ENCODE results near the gene C7orf25. TPM values are rescaled to one million over a fixed set of nuclear protein-coding genes. Genes with fewer than 3 reads are reported as not detected.

C7orf25 gene
- total and polyA plus RNA-seq, 2 donors from 2014 or later: 2.4 to 6.6 TPM

DNA sequence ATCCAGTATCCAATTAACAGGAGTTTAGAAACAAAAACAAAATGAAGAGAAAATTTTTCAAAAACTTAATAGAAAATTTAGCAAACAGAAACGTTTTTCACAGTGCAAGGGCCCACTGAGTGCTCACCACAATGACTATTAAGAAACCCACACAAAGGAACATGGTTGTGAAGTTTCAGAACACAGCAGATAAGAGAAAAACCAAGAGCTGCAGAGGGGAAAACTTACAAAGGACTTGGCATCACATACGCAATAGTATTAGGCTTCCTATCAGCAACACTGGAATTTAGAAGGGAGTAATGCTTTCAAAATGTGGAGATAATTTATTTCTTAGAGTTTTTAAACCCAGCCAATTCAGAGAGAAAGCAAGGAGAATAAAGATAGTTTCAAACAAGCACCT lies 1.7 kb upstream of the C7orf25 start:
- Histone ChIP-seq H3K27ac (ENCODE audit: low read depth in 2 of 2, low read length in 2 of 2) (no peak overlapping the region), H3K9me3 (ENCODE audit: control insufficient read depth in 2 of 3, insufficient read depth in 1 of 3, low read length in 3 of 3) (no peaks in the 10 kb centered on the region), H3K36me3 (ENCODE audit: control insufficient read depth in 2 of 3, insufficient read depth in 3 of 3, low read length in 3 of 3) (peaks cover 0 to 14% (median 6%) of the 10 kb centered on the region in 3 donors), H3K4me3 (ENCODE audit: low read length in 3 of 3) (no peak overlapping the region), H3K4me1 (ENCODE audit: control insufficient read depth in 2 of 3, insufficient read depth in 2 of 3, low read depth in 1 of 3, low read length in 3 of 3) (peaks cover 6 to 16% (median 10%) of the 10 kb centered on the region in 3 donors), H3K27me3 (ENCODE audit: control insufficient read depth, insufficient read depth, low read length) (no peaks in the 10 kb centered on the region), H3K9ac (ENCODE audit: low read length in 3 of 3) (no peak overlapping the region)
- no peak for DNase-seq
- FAIRE-seq: no peak
- TF ChIP-seq, protein P1, sequence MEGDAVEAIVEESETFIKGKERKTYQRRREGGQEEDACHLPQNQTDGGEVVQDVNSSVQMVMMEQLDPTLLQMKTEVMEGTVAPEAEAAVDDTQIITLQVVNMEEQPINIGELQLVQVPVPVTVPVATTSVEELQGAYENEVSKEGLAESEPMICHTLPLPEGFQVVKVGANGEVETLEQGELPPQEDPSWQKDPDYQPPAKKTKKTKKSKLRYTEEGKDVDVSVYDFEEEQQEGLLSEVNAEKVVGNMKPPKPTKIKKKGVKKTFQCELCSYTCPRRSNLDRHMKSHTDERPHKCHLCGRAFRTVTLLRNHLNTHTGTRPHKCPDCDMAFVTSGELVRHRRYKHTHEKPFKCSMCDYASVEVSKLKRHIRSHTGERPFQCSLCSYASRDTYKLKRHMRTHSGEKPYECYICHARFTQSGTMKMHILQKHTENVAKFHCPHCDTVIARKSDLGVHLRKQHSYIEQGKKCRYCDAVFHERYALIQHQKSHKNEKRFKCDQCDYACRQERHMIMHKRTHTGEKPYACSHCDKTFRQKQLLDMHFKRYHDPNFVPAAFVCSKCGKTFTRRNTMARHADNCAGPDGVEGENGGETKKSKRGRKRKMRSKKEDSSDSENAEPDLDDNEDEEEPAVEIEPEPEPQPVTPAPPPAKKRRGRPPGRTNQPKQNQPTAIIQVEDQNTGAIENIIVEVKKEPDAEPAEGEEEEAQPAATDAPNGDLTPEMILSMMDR (IDR thresholded peaks at IDR 0.05; ENCODE audit: borderline replicate concordance, extremely low read depth, insufficient read depth): no peak
- intact Hi-C loops (cut with DNase I): no loop called here

DNA sequence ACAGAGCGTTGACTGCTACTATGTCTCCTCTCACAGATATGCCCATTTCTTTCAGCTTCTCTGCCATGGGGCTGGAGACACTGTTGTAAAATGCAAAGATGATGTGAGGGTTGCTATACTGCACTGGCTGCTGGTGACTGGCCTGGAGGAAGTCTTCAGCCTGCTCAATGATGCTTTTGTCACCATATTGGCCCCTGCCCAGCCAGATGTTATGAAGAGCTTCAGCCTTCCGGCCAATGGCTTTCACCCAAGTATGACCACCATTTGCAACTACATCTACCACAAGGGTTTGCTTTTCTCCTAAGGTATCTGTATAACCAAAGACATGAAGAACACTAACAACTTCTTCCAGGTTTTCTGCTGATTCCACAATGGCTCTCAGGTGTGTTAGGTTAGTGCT lies 1.6 kb downstream of the C7orf25 start:
- no peaks in the 10 kb centered on the region for H3K27me3 ChIP-seq (ENCODE audit: control insufficient read depth, insufficient read depth, low read length)
- FAIRE-seq (no peak), DNase-seq (no peak)
- no peak overlapping the region for H3K9ac ChIP-seq (ENCODE audit: low read length in 3 of 3)
- TF ChIP-seq, protein P1 (IDR thresholded peaks at IDR 0.05; ENCODE audit: borderline replicate concordance, extremely low read depth, insufficient read depth): no peak
- H3K9me3 ChIP-seq (ENCODE audit: control insufficient read depth in 2 of 3, insufficient read depth in 1 of 3, low read length in 3 of 3): no peaks in the 10 kb centered on the region
- H3K4me3 ChIP-seq (ENCODE audit: low read length in 3 of 3): peak overlapping the region in 1 of 3 donors; percentile 82
- intact Hi-C loops (cut with DNase I): no loop called here
- peaks cover 12 to 28% (median 13%) of the 10 kb centered on the region in 3 donors for H3K4me1 ChIP-seq (ENCODE audit: control insufficient read depth in 2 of 3, insufficient read depth in 2 of 3, low read depth in 1 of 3, low read length in 3 of 3)
- H3K36me3 ChIP-seq (ENCODE audit: control insufficient read depth in 2 of 3, insufficient read depth in 3 of 3, low read length in 3 of 3): no peaks in the 10 kb centered on the region
- H3K27ac ChIP-seq (ENCODE audit: low read depth in 2 of 2, low read length in 2 of 2): no peak overlapping the region

DNA sequence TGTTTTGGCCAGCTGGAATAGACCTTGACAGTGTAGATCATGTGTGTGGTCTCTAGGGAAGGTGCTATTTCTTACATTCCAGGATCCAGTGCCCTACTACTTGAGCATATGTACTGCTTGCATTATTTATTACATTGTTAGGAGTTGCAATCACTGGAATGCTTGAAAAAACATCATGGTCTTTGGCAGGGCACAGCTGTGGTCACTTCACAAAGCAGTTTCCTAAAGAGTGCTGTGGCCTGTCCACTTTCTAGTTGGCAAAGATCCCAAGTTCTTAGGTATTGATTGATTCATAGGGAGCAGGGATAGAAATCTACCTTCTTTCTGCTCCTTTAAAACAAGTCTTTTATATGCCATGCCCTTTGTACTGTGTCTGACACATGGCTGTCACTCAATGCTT lies 4.6 kb downstream of the C7orf25 start:
- TF ChIP-seq, protein P1 (IDR thresholded peaks at IDR 0.05; ENCODE audit: borderline replicate concordance, extremely low read depth, insufficient read depth): no peak
- H3K9ac ChIP-seq (ENCODE audit: low read length in 3 of 3): no peak overlapping the region
- intact Hi-C loops (cut with DNase I): no loop called here
- no peaks in the 10 kb centered on the region for H3K36me3 ChIP-seq (ENCODE audit: control insufficient read depth in 2 of 3, insufficient read depth in 3 of 3, low read length in 3 of 3)
- peaks cover 10 to 24% (median 13%) of the 10 kb centered on the region in 3 donors for H3K4me1 ChIP-seq (ENCODE audit: control insufficient read depth in 2 of 3, insufficient read depth in 2 of 3, low read depth in 1 of 3, low read length in 3 of 3)
- no peaks in the 10 kb centered on the region for H3K9me3 ChIP-seq (ENCODE audit: control insufficient read depth in 2 of 3, insufficient read depth in 1 of 3, low read length in 3 of 3)
- FAIRE-seq (no peak), DNase-seq (peak in 1 of 5 donors; percentile 41)
- no peak overlapping the region for H3K4me3 ChIP-seq (ENCODE audit: low read length in 3 of 3)
- H3K27ac ChIP-seq (ENCODE audit: low read depth in 2 of 2, low read length in 2 of 2): no peak overlapping the region
- no peaks in the 10 kb centered on the region for H3K27me3 ChIP-seq (ENCODE audit: control insufficient read depth, insufficient read depth, low read length)

DNA sequence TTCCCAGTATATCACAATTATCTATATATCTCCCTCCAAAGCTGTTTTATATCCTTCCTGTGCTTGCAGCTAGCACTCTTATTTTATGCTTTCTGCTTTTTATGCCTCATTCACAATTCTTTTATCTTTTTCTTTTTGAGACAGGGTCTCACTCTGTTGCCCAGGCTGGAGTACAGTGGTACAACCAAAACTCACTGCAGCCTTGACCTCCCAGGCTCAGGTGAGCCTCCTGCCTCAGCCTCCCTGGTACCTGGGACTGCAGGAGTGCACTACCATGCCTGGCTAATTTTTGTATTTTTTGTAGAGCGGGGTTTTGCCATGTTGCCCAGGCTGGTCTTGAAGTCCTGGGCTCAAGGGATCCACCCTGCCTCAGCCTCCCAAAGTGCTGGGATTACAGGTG lies 5.7 kb downstream of the C7orf25 start:
- no peak for DNase-seq
- Histone ChIP-seq H3K9ac (ENCODE audit: low read length in 3 of 3) (no peak overlapping the region), H3K4me3 (ENCODE audit: low read length in 3 of 3) (no peak overlapping the region), H3K36me3 (ENCODE audit: control insufficient read depth in 2 of 3, insufficient read depth in 3 of 3, low read length in 3 of 3) (no peaks in the 10 kb centered on the region), H3K27ac (ENCODE audit: low read depth in 2 of 2, low read length in 2 of 2) (no peak overlapping the region), H3K4me1 (ENCODE audit: control insufficient read depth in 2 of 3, insufficient read depth in 2 of 3, low read depth in 1 of 3, low read length in 3 of 3) (peaks cover 10 to 23% (median 13%) of the 10 kb centered on the region in 3 donors), H3K27me3 (ENCODE audit: control insufficient read depth, insufficient read depth, low read length) (no peaks in the 10 kb centered on the region), H3K9me3 (ENCODE audit: control insufficient read depth in 2 of 3, insufficient read depth in 1 of 3, low read length in 3 of 3) (no peaks in the 10 kb centered on the region)
- intact Hi-C loops (cut with DNase I): no loop called here
- no peak for FAIRE-seq
- TF ChIP-seq, protein P1 (IDR thresholded peaks at IDR 0.05; ENCODE audit: borderline replicate concordance, extremely low read depth, insufficient read depth): no peak
